ENCODE measurements around the gene EEF2K. TPM values are rescaled to one million over a fixed set of nuclear protein-coding genes. Genes with fewer than 3 reads are reported as not detected.

Gene EEF2K
- total RNA-seq, 4 donors from 2014 or later = 22.2 to 223 (median 50.1) TPM

DNA sequence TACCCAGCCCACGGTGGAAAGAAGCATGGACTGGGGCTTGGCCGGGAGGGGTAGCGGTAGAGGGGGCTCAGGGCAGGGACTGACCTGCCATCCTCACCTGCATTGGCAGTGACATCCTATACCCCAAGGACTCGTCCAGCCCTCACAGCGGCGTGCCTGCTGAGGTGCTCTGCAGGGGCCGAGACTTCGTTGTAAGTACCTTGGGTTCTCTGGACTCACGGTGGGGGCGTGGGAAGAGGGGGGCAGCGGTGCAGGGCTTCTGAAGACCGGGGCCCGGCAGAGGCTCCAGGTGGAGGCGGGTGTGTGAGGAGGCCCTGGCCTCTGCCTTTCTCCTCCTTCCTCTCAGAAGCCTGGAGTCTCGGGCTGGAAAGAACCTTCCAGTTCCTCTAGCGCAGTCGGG lies 116.7 kb downstream of the EEF2K start:
- Histone ChIP-seq H3K9me3 (no peaks in the 10 kb centered on the region), H3K36me3 (peaks cover 0 to 37% (median 18%) of the 10 kb centered on the region in 4 donors), H3K4me3 (no peak overlapping the region), H3K27me3 (no peaks in the 10 kb centered on the region), H3K27ac (no peak overlapping the region), H3K4me1 (peaks cover 0 to 3% (median 0%) of the 10 kb centered on the region in 4 donors)
- TF ChIP-seq POLR2AphosphoS5 (IDR thresholded peaks at IDR 0.05) = no peak
- intact Hi-C loops (cut with DNase I; ENCODE audit: low total_unique reads) = no loop called here
- no peak for DNase-seq
- WGBS, 2 donors (ENCODE audit: low coverage in 1 of 2) = 92% methylated on average over 17 of the region's 17 CpGs; no CpG with 5 or more reads in 1 of the 2 donors
- in situ Hi-C loops (cut with MboI; ENCODE audit: low pct_ligation_motif_present in 1 of 4, low pct_unique_long_range_greater_than_20kb in 1 of 4, low sequenced_read_pairs in 3 of 4) = loop anchor here in 3 of 4 donors (10.0 to 25.0 kb wide), 3 partner anchors 90 to 1135 kb away; no protein-coding TSS in a partner anchor

- Histone ChIP-seq H3K27me3 (no peaks in the 10 kb centered on the region), H3K4me1 (peaks cover 0 to 3% (median 0%) of the 10 kb centered on the region in 4 donors), H3K27ac (no peak overlapping the region), H3K36me3 (peaks cover 0 to 43% (median 19%) of the 10 kb centered on the region in 4 donors), H3K4me3 (no peak overlapping the region), H3K9me3 (no peaks in the 10 kb centered on the region)
- DNase-seq = no peak
- in situ Hi-C loops (cut with MboI; ENCODE audit: low pct_ligation_motif_present in 1 of 4, low pct_unique_long_range_greater_than_20kb in 1 of 4, low sequenced_read_pairs in 3 of 4) = loop anchor here in 3 of 4 donors (10.0 to 25.0 kb wide), 3 partner anchors 89 to 1136 kb away; no protein-coding TSS in a partner anchor
- TF ChIP-seq POLR2AphosphoS5 (IDR thresholded peaks at IDR 0.05) (no peak), EP300 (IDR thresholded peaks at IDR 0.05; ENCODE audit: low read depth) (no peak), POLR2A (IDR thresholded peaks at IDR 0.05) (no peak)
- TF ChIP-seq, protein P1, sequence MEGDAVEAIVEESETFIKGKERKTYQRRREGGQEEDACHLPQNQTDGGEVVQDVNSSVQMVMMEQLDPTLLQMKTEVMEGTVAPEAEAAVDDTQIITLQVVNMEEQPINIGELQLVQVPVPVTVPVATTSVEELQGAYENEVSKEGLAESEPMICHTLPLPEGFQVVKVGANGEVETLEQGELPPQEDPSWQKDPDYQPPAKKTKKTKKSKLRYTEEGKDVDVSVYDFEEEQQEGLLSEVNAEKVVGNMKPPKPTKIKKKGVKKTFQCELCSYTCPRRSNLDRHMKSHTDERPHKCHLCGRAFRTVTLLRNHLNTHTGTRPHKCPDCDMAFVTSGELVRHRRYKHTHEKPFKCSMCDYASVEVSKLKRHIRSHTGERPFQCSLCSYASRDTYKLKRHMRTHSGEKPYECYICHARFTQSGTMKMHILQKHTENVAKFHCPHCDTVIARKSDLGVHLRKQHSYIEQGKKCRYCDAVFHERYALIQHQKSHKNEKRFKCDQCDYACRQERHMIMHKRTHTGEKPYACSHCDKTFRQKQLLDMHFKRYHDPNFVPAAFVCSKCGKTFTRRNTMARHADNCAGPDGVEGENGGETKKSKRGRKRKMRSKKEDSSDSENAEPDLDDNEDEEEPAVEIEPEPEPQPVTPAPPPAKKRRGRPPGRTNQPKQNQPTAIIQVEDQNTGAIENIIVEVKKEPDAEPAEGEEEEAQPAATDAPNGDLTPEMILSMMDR (IDR thresholded peaks at IDR 0.05) = no peak
- intact Hi-C loops (cut with DNase I; ENCODE audit: low total_unique reads) = no loop called here
- 91% methylated on average over 12 of the region's 12 CpGs; no CpG with 5 or more reads in 1 of the 2 donors for WGBS, 2 donors (ENCODE audit: low coverage in 1 of 2)
These were observed 117.3 kb downstream of the EEF2K start for GRCh38 chr16:22323173-22323958.

- H3K4me3 ChIP-seq = no peak overlapping the region
- in situ Hi-C loops (cut with MboI; ENCODE audit: low pct_ligation_motif_present in 1 of 4, low pct_unique_long_range_greater_than_20kb in 1 of 4, low sequenced_read_pairs in 3 of 4) = loop anchor here in 3 of 4 donors (10.0 to 25.0 kb wide), 3 partner anchors 88 to 1137 kb away; no protein-coding TSS in a partner anchor
- 94% methylated on average over 24 of the region's 24 CpGs; no CpG with 5 or more reads in 1 of the 2 donors for WGBS, 2 donors (ENCODE audit: low coverage in 1 of 2)
- H3K36me3 ChIP-seq = peaks cover 0 to 46% (median 17%) of the 10 kb centered on the region in 4 donors
- DNase-seq = no peak
- H3K27ac ChIP-seq = no peak overlapping the region
- no peaks in the 10 kb centered on the region for H3K9me3 ChIP-seq
- no peak for TF ChIP-seq POLR2A (IDR thresholded peaks at IDR 0.05)
- TF ChIP-seq, protein P1 (IDR thresholded peaks at IDR 0.05) = no peak
- TF ChIP-seq POLR2AphosphoS5 (IDR thresholded peaks at IDR 0.05) = no peak
- TF ChIP-seq EP300 (IDR thresholded peaks at IDR 0.05; ENCODE audit: low read depth) = no peak
- H3K27me3 ChIP-seq = no peaks in the 10 kb centered on the region
- peaks cover 0 to 3% (median 0%) of the 10 kb centered on the region in 4 donors for H3K4me1 ChIP-seq
- intact Hi-C loops (cut with DNase I; ENCODE audit: low total_unique reads) = no loop called here
These were observed 118.1 kb downstream of the EEF2K start for GRCh38 chr16:22323959-22324786.

DNA sequence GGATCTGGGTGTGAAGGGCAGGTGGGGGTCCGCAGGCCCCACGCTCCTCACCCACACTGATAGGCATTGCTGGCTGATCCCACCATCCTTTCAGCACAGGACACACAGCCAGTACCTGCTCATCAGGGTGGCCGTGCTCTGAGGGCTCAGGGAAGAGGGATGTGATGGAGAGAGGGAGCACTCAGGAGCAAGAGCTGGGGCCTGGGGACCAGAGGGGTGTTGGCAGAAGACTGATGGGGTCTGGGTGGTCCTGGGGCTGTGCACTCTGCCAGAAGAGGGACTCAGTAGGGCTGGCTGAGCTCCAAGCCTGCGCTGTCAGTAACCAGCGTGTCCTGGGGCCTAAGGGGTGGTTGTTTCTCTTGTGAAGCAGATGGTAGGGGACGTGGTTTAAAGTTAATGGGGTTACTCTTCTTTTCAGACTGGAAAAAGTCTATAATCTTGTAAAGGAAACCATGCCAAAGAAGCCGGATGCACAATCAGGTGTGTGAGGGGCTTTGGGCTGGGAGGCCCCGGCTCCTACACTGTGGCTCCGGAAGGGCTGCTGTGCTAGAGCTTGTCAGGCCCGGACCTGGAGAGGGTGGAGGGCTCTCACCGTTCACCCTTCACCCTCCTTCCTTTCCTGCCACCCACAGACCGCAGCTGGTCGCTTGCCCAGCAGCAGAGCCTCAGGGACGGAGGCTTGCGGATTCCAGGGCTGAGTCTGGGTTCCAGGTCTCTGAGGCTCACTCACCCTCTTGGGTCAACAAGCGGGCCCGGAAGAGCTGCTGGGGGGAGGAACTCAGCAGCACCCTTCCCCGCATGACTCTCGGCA lies 118.9 kb downstream of the EEF2K start:
- 83 to 94% methylated on average over 1 to 19 of the region's 19 CpGs for WGBS, 2 donors (ENCODE audit: low coverage in 1 of 2)
- no peak overlapping the region for H3K4me3 ChIP-seq
- intact Hi-C loops (cut with DNase I; ENCODE audit: low total_unique reads) = no loop called here
- no peaks in the 10 kb centered on the region for H3K27me3 ChIP-seq
- no peaks in the 10 kb centered on the region for H3K9me3 ChIP-seq
- in situ Hi-C loops (cut with MboI; ENCODE audit: low pct_ligation_motif_present in 1 of 4, low pct_unique_long_range_greater_than_20kb in 1 of 4, low sequenced_read_pairs in 3 of 4) = loop anchor here in 3 of 4 donors (10.0 to 25.0 kb wide), 4 partner anchors 87 to 1138 kb away; no protein-coding TSS in a partner anchor
- H3K4me1 ChIP-seq = peaks cover 0 to 6% (median under 1%) of the 10 kb centered on the region in 4 donors
- no peak for DNase-seq
- H3K27ac ChIP-seq = no peak overlapping the region
- H3K36me3 ChIP-seq = peaks cover 0 to 46% (median 15%) of the 10 kb centered on the region in 4 donors
- TF ChIP-seq EP300 (IDR thresholded peaks at IDR 0.05; ENCODE audit: low read depth) (no peak), POLR2AphosphoS5 (IDR thresholded peaks at IDR 0.05) (no peak), POLR2A (IDR thresholded peaks at IDR 0.05) (no peak)
- TF ChIP-seq, protein P1 (IDR thresholded peaks at IDR 0.05) = no peak
